ENCODE results near the gene HDAC4. TPM values are rescaled to one million over a fixed set of nuclear protein-coding genes. Genes with fewer than 3 reads are reported as not detected.

The HDAC4 gene
- total RNA-seq, 1 donor from 2014 or later: 76.6 TPM

- no peak for DNase-seq (ENCODE audit: extremely low spot score in 2 of 2)
- no peak for TF ChIP-seq POLR2AphosphoS5 (IDR thresholded peaks at IDR 0.05; ENCODE audit: insufficient read depth in 1 of 2, low read depth in 1 of 2)
- TF ChIP-seq CTCF (IDR thresholded peaks at IDR 0.05): no peak
- H3K4me3 ChIP-seq: no peak overlapping the region
- no peaks in the 10 kb centered on the region for H3K9me3 ChIP-seq
- H3K27me3 ChIP-seq: no peaks in the 10 kb centered on the region
- H3K27ac ChIP-seq: no peak overlapping the region
- peaks cover 49% of the 10 kb centered on the region for H3K4me1 ChIP-seq
- intact Hi-C loops (cut with DNase I): no loop called here
- H3K36me3 ChIP-seq: no peaks in the 10 kb centered on the region
Measured at GRCh38 chr2:239397931-239398471, 2.8 kb downstream of the HDAC4 start.

GRCh38 chr2:239396881-239397681 lies 3.7 kb downstream of the HDAC4 start:
- Histone ChIP-seq H3K9me3 (no peaks in the 10 kb centered on the region), H3K27me3 (no peaks in the 10 kb centered on the region), H3K36me3 (no peaks in the 10 kb centered on the region), H3K4me3 (no peak overlapping the region), H3K4me1 (peaks cover 46% of the 10 kb centered on the region), H3K27ac (no peak overlapping the region)
- intact Hi-C loops (cut with DNase I): no loop called here
- TF ChIP-seq CTCF (IDR thresholded peaks at IDR 0.05) (no peak), POLR2AphosphoS5 (IDR thresholded peaks at IDR 0.05; ENCODE audit: insufficient read depth in 1 of 2, low read depth in 1 of 2) (no peak), POLR2A (IDR thresholded peaks at IDR 0.05) (no peak)
- DNase-seq (ENCODE audit: extremely low spot score in 2 of 2): no peak

DNA sequence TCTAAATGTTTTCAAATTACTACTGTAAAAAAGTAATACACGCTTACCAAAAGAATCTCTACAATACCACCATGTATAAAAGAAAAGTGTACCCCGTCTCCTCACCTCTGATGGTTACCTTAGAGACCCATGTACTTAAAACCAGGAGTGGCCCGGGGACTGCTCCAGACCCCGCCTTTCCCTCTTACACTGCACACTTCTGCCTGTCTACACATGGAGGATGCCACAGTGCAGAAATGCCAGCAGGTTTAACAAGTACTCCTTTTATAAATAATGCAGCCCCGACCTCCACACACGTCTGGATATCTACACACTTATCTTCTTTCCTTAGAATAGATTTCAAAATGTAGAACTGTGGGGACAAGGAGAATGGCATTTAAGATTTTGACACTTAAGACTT lies 5.3 kb downstream of the HDAC4 start:
- H3K4me1 ChIP-seq: peaks cover 44% of the 10 kb centered on the region
- no peaks in the 10 kb centered on the region for H3K9me3 ChIP-seq
- TF ChIP-seq POLR2A (IDR thresholded peaks at IDR 0.05) (no peak), POLR2AphosphoS5 (IDR thresholded peaks at IDR 0.05; ENCODE audit: insufficient read depth in 1 of 2, low read depth in 1 of 2) (no peak), CTCF (IDR thresholded peaks at IDR 0.05) (no peak)
- H3K4me3 ChIP-seq: no peak overlapping the region
- no peak overlapping the region for H3K27ac ChIP-seq
- H3K36me3 ChIP-seq: no peaks in the 10 kb centered on the region
- intact Hi-C loops (cut with DNase I): no loop called here
- H3K27me3 ChIP-seq: no peaks in the 10 kb centered on the region
- no peak for DNase-seq (ENCODE audit: extremely low spot score in 2 of 2)

- TF ChIP-seq POLR2AphosphoS5 (IDR thresholded peaks at IDR 0.05; ENCODE audit: insufficient read depth in 1 of 2, low read depth in 1 of 2): no peak
- TF ChIP-seq POLR2A (IDR thresholded peaks at IDR 0.05): no peak
- no peak for TF ChIP-seq CTCF (IDR thresholded peaks at IDR 0.05)
- H3K4me1 ChIP-seq: peaks cover 44% of the 10 kb centered on the region
- H3K27me3 ChIP-seq: no peaks in the 10 kb centered on the region
- no peak overlapping the region for H3K4me3 ChIP-seq
- no peaks in the 10 kb centered on the region for H3K9me3 ChIP-seq
- intact Hi-C loops (cut with DNase I): no loop called here
- H3K36me3 ChIP-seq: no peaks in the 10 kb centered on the region
- DNase-seq (ENCODE audit: extremely low spot score in 2 of 2): no peak
- no peak overlapping the region for H3K27ac ChIP-seq
Measured at GRCh38 chr2:239394978-239395377, 5.8 kb downstream of the HDAC4 start.

DNA sequence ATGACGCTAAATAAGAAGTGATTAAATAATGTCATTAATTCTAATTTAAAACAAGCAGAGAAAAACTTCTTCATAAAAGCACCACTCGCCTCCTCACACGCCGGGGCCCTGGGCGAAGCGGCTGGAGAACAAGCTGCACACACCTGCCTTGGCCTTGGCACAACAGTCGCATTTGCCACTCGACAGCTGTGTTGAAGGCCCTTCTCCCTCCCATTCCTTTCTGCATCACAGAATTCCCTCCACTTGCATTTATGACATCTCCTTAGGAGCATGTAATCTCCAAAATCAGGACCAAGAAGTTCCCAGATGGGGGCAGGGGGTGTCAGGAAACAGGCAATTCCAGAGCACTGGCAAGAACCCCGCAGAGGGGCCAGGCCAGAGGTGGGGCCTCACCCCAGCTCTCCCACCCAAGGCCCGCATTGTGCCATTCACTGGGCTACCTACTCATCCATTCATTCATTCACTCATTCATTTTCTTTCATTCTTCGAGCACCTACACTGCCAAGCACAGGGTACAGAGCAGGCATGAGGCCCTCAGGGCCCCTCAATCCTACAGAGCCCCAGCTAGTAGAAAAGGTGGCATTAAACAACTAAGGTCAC lies 6.4 kb downstream of the HDAC4 start:
- no peaks in the 10 kb centered on the region for H3K36me3 ChIP-seq
- intact Hi-C loops (cut with DNase I): no loop called here
- no peaks in the 10 kb centered on the region for H3K9me3 ChIP-seq
- no peak overlapping the region for H3K4me3 ChIP-seq
- no peak for TF ChIP-seq CTCF (IDR thresholded peaks at IDR 0.05)
- no peak for TF ChIP-seq POLR2A (IDR thresholded peaks at IDR 0.05)
- no peak for TF ChIP-seq POLR2AphosphoS5 (IDR thresholded peaks at IDR 0.05; ENCODE audit: insufficient read depth in 1 of 2, low read depth in 1 of 2)
- peaks cover 40% of the 10 kb centered on the region for H3K4me1 ChIP-seq
- peak overlapping the region; percentile 42 for H3K27ac ChIP-seq
- no peaks in the 10 kb centered on the region for H3K27me3 ChIP-seq
- DNase-seq (ENCODE audit: extremely low spot score in 2 of 2): no peak
